ENCODE data around the gene TRPM6.

Gene TRPM6

DNA sequence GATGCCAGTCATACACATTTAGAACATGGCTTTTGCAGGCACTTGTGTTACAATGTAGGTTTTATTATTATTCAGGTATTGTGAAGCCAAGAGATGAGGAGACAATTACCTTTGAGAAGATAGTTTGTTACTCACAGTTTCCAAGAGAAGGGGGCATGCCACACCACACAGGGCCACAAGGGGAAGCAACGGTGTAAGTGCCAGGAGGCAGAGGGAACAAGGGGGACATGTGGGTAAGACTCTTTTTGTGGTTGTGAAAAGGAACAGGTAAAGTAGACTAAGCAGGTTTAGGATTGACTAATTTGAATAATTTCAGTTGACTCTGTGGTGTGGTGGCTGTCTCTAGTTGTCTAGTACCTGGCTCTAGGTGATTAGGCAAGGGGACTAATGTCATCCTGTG, 191.2 kb downstream of the TRPM6 start:
- no peak for DNase-seq

DNA sequence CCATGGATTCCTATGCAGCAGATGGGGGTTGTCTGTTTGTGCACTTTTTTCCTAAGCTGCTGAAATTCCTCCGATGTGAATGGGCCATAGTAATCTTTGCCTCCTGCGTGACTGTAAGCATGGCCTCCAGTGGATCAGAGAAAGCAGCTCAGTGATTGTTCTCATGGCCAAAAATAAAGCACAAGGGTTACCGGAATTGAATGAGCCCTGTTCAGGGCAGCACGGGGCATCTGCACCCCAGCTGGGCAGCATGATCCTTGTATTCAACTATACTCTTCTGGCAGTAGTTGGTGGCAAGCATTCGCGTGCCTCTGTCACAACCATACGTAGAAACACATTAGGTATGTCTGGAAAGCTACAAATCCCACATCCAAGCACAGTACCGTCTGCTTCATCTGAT, 196.7 kb downstream of the TRPM6 start:
- no peak for DNase-seq

DNA sequence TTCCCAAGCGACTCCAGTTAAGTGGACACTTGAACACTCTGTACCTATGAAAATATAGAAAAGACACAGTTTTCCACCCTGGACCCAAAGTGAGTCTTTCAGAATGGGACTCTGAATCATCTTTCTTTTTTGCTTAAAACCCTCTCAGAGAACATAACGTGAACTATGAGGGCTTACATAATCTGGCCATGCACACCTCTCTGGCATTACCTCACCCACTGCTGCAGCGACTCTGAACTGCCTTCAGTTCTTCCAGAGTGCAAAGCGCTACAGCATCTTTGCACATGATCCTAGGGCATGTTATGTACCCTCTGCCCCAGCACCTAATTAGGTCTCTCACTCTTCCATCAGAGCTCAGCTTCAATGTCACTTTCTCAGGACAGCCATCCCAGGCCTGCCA, 204.4 kb downstream of the TRPM6 start:
- DNase-seq, result no peak

DNA sequence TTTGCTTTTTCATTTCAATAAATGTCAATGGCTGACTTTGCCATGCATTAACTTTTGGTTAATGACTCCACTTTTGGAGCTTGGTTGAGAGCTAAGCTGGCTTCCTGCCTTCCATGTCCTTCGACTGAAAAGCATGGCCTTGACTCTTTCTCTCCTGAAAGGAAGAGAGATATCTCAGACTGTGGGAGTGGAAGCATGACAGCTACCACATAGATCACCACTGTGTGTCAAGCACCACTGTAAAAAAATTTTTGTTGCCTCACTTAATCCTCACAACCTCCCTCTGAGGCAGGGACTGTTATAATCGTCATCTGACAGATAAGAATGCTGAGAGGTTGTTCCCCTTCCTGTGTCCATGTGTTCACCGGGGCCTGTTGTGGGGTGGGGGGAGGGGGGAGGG, 205.8 kb downstream of the TRPM6 start:
- DNase-seq, result no peak

- no peak for DNase-seq
Measured at GRCh38 chr9:74674077-74674476, 213.6 kb downstream of the TRPM6 start.
